Germinal center (tissue), 1 donor: ENCODE results near the gene TMEM37.

Experiments used
- DNase-seq: peaks from one replicate; pipeline ENCODE4 v3.0.0; 2012; ENCODE audit warnings: mixed read lengths, low spot score

The TMEM37 gene

DNA sequence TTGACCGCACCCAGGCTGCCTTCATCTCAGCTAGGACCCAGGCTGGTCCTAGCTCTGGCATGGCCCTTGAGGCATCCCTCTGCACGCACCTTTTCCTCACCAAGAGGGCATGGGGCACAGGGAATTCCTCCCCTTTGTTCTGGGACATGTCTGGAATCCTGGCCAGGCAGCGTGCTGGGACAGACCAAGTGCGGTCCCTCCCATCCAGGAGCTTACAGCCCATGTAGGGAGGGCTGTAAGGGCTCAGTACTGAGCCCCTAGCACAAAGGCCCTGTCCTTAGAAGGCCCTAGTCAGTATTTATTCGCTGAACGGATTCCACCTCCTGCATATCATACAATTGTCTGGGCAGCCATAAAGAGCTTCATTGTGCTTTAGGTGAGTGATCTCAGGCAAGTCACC, 3.0 kb downstream of the TMEM37 start:
- no peak for DNase-seq

DNA sequence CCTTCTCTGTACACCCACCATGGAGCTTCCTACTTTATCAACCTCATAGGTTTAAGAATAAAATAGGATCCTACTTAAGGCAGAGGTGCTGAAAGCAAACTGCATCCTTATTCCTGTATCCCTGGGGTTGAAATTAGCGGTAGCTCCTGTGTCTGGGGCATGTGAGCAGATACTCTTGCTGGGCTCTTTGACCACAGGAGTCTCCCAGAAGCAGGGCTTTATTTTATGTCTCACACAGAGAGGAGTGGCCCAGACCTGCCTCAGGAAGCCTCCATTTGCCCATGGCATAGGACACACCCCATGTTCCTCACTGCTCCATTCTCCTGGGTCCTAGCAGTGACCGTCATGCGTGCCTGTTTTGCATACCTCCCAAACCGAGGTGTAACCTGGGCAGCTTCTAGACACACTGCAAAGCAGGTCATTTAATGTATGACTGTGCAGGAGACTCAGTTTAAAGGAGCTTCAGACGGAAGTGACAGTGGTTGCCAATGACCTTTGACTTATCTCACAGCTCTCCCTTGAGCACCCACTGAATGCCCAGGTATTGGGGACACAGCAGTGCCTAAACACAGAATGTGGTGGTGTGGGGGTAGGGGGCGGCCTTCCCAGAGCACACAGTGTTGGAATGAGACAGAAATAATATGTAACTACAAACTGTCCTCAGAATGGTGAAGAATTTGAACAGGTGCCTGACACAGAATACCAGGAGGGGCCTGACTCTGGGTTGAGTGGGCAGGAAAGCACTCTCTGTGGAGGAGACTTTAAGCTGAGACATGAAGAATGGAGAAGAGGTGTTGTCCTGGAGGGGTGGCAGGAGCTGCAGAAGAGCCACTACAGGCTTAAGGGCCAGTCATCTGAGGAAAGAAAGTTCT, 3.7 kb downstream of the TMEM37 start:
- no peak for DNase-seq

DNA sequence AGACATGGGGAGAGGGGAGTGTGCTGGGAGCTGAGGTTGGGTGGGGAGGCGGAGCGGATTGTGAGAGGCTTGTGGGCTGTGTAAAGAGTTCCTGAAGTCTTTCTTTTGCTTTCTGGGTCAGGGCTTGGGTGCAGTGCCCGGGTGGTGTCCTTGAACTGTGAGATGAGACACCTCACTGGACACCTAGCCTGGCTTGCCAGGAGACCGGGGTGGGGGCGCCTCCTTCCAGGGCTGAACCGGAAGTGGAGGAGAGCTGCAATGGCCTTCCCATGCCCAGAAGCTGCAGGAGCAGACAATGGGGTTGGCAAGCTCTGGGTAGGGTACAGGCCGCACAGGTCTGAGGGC, 4.3 kb downstream of the TMEM37 start:
- no peak for DNase-seq

DNA sequence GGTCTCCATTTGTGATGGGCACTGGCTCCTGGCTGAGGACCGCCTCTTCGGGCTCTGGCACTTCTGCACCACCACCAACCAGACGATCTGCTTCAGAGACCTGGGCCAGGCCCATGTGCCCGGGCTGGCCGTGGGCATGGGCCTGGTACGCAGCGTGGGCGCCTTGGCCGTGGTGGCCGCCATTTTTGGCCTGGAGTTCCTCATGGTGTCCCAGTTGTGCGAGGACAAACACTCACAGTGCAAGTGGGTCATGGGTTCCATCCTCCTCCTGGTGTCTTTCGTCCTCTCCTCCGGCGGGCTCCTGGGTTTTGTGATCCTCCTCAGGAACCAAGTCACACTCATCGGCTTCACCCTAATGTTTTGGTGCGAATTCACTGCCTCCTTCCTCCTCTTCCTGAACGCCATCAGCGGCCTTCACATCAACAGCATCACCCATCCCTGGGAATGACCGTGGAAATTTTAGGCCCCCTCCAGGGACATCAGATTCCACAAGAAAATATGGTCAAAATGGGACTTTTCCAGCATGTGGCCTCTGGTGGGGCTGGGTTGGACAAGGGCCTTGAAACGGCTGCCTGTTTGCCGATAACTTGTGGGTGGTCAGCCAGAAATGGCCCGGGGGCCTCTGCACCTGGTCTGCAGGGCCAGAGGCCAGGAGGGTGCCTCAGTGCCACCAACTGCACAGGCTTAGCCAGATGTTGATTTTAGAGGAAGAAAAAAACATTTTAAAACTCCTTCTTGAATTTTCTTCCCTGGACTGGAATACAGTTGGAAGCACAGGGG, 5.5 kb downstream of the TMEM37 start:
- DNase-seq = no peak

DNA sequence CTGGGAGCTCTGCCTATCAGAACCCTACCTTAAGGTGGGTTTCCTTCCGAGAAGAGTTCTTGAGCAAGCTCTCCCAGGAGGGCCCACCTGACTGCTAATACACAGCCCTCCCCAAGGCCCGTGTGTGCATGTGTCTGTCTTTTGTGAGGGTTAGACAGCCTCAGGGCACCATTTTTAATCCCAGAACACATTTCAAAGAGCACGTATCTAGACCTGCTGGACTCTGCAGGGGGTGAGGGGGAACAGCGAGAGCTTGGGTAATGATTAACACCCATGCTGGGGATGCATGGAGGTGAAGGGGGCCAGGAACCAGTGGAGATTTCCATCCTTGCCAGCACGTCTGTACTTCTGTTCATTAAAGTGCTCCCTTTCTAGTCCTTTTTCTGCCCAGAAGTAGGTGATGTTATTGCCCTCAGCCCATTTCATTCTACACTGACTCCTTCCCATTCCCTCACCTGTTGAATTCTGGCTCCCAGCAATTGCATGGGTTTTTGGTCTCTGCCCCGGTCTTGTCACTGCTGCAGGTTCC, 6.5 kb downstream of the TMEM37 start:
- DNase-seq = no peak

DNA sequence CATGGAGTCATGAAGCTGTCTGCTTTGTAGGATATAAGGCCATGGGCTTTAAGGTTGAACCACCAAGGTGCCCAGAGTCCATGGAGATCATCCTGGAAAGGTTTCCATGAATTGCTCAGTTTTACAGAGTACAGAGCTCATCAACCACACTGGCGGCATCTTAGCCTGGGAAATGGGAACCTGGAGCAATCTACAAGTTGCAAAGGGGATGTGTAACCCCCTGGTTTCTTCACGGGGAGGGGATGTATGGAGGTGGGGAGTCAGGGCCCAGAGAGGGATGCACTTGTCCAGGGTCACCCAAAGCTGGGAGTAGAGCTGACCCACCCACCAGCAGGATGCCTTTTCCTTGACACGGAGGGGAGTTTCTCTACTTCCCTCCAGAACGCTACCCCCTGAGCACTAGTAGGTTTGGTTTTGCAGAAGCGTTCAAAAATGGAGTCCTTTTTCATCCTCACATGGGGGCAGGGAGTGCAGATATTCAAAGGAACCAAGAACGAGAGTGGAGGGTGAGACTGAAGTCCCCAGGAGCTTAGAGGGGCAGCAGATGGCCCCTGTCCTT, 7.2 kb downstream of the TMEM37 start:
- no peak for DNase-seq

DNA sequence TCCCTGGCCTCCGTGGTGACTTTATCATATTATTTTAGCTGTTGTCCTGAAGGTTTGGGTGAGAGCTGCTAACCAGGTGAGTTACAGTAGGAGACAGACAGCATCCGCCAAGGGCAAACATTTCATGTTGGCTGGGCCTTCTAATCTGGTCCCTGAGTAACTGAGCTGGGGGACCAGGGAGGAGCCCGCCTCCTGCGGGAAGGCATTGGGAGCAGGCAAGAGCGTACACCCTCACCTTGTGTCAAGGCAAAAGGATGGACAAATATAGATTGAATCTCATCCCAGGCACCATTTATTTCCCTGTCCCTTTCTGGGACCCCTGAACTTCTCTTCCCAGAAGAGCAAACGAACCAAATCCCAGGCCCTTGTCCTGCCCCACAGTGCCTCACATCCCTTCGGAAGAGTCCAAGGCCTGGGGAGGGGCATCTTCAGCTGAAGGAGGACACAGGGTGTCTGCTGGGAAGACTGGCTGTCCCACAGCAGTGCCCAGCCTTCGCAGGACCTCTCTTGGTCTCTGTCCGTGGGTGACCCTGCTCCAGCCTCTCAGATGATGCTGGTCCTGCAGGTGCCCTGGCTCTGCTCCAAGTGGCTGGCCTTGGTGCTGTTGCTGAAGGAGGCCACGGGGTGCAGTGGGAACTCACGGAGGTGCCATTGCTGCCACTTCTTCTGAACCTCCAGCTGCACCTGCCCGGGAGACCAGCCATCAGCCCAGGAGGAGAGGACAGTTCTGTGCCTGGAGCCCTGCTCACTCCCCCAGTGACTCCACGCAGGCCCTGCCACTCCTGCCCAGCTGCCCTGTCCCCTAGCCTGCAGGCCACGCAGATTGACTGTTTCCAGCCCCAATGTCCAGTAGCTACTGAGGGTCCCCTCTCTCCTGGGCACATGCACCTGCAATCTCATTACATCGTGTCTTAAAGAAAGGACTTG, 8.2 kb downstream of the TMEM37 start:
- DNase-seq = no peak

DNA sequence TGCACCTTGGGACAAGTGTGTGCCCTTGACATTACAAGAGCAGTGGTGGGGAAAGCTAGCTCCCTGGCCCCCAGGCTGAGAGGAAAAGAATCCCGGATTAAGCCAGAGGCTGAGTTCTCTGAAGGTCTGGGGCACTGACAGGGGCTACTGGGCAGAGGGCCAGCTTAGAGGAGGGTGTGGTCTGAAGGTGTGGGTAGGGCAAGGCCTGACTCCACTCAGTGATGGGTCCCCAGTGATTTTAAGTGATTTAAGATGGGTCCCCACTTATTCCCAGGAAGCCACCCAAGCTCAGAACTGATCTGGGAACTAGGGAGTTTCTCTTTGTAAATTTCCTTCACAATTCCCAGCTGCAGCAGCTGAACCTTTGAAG, 8.8 kb downstream of the TMEM37 start:
- no peak for DNase-seq

DNA sequence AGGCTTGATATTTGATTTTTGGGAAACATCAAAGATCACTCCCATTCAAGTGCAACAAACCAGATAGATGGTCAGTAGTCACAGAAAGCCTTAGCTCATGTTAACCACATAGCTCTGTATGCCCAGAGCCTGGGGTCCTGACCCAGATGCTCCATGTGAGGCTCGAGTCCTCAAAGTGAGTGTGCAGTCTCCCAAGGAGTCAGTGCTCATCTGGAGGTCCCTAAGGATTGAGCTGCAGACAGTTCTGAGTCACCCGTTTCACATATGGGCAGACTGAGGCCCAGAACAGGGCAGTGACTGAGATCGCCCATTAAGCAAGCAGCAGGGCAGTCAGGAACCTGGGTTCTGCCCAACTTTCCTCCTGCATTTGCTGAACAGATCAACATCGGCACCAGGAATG, 9.2 kb downstream of the TMEM37 start:
- no peak for DNase-seq

DNA sequence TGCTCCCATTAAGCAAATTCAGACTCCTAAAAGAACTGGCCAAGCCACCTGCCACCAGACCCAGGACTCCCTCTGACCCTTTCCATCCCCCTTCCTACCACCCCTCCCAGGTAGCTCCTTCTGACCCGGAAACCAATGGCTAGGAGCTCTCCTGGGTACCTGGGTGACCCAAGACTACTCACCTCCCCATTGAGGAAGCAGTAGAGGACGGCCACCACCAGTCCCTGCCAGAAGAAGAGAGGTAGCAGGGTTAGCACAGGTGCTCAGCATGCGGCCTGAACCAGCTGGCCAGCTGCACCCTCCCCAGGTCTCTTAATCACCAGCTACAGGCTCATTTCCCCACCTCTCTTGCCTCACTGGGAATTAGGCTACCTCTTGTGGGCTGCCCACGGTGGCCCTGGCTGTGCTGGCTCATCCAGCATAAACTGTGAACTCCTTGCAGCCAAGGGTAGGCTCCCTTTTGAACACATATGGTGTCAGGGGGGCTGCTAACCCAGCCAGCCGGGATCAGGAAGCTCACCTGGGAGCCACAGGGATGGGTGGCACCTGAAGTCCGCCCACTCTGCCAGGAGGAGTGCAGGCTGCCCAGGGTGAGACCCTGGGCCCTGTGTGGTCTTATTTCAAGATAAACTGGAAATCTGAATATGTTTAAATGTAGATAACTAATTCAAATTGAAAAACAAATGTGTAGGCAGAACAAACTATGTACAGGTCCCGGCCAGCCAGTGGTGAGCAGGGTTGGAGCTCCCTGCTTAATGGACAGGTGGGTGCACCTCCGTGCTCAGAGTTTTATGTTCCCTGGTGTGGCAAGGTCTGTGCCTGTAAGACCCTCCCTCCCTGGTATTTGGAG, 9.9 kb downstream of the TMEM37 start:
- DNase-seq = no peak

DNA sequence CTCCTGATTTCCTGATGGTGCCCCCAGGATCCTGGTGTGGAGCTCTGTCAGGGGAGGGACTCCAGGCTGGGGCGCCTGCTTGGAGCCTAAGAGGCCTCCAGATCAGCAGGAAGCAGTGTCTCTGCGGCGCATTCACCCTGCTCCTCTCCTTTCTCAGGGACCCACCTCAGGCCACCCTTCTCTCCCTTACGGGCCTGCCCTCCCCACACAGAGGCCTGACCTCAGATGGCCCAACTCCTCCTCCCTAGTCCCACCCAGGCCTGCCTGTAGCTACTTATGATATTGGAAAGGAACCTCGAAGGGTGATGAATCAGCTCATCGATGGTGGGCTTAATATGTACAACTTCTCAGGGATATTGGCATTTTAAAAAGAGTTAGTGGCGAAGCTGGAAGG, 10.6 kb downstream of the TMEM37 start:
- DNase-seq = no peak

DNA sequence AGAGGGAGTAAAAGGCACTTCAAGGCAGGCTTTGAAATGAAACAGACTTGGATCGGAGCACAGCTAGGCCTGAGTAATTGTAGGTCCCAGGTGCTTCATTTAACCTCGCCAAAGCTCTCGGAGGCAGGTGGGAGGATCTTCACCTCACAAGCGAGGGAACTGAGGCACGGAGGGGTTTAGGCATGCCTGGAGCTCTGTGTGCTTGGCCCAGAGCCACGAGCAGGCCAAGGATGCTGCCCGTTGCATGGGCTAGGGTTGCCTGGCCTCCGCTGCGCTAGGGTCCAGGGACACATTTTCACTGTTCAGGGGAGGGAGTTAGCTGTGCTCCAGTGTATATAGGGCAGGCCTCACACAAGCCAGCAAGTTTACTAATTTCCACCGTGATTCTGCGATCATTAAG, 11.2 kb downstream of the TMEM37 start:
- no peak for DNase-seq

DNA sequence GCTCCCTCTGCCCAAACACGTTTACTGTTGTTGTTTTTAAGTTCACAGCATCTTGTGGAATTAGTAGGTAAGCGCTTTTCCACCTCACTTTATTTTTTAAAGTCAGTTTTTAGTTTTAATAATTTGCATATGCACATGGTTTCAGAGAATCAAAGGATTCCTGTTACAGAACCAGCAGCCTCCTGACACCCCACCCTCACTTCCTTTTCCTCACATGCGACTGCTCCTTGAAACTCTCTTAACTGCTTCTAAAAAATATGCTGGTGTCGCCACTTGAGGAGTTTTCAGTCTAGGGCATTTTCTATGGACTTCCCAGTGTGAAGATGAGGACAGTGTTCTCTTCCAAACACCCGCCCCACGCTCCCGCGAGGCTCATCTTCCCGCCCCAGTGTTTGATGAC, 14.4 kb downstream of the TMEM37 start:
- no peak for DNase-seq

DNA sequence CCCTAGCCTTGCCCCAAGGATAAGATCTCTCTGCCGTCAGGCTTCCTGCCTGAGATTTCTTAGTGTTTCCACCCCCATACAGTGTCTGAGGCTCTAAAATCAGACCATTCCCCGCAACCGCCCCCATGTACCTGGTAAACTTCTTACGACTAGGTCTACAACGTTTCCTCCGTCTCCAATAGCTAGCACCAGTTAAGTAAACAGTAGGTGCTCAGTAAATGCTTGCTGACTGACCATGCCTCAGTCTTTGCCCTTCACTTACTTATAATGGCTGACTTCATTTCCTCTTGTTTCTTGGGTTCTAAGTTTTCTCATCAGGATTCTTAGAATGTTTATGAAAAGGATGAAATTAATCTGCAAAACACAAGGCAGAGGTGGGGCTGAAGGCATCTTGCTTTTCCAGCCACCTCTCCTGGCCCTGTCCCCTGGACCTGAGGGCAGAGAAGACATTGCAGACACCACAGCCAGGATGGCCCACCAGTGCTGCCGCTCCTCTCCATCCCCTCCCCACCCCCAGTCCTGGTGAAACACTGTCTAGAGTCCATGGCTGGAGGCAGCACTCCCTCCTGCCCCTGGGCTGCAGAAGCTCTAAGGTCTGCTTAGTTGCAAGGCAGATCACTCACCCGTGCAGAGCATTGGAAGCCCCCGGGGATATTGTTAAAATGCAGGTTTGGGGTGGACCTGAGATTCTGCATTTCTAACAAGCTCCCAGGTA, 16.9 kb downstream of the TMEM37 start:
- no peak for DNase-seq

DNA sequence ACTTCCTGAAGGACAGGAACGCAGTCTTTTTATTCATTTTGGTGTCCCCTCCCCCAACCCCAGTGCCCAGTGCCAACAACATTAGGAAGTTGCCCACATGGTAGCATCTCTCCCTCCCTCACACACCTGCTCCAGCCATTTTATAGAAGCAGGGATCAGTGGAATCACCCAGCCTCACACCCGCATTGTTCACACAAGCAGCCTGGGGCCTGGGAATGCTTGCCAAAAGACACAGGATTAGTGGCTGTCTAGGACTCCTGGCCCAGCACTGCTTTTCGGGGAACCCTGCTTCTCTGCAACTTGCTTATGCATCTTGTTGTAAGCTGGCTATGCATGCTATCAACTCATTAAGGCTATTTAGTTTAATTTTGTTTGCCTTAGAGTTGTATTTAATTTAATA, 17.9 kb downstream of the TMEM37 start:
- no peak for DNase-seq

DNA sequence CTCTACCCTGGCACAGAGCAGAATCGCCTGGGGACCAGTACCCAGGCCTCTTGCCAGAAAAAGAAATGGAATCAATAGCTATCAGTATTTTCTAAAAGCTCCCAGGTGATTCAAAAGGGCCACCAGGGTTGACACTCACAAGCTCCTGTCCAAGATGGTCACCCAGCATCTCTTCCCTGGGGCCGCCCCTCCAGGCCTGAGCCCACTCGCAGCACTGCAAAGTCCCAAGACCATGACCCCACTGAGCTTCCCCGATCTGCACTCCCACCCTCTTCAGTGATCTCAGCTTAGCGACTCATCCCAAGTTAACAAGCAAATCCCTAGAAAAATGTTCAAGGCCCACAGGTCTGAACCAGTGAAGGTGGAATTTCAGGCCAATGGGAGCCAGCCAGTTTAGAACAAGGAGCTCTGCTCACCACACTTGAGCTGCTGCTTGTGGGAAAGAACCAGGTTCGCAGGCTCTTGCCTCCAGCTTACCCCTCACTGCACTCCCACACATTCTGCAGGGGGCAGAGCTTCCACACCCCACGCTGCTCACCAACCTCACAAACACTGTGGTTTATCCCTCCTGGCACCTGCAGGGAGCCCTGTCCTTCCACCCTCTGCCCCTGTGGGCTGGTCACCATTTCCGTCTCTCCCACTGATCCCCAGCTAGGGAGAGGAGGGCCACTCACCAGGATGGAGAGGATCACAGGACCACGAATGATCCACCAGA, 19.8 kb downstream of the TMEM37 start:
- DNase-seq = no peak

DNA sequence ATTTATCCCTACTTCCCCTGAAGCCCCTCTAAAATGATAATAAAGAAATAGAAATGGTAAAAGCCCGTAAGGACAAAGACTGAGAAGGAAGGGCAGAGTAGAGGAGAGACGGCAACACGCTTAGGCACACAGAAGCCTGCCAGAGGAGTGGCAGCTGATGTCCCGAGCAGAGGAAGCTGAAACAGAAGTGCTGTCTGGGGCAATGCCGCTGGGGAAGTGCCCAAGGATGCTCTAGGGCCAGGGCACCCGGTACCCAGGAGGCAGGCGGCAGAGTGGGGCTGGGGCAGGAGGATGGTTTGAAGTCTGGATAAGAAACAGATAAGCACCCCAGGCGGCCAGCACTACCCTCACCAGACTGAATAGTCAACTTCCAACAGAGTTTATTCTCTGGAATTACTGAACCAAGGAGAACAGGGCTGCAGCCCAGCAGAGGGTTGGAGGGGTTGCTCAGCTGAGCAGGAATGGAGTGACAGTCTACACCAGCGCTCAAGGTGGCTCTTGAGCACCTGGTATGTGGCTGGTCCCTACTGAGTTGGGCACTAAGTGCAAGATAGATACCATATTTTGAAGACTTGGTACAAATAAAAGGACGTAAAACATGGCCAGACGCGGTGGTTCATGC, 22.4 kb downstream of the TMEM37 start:
- no peak for DNase-seq

DNA sequence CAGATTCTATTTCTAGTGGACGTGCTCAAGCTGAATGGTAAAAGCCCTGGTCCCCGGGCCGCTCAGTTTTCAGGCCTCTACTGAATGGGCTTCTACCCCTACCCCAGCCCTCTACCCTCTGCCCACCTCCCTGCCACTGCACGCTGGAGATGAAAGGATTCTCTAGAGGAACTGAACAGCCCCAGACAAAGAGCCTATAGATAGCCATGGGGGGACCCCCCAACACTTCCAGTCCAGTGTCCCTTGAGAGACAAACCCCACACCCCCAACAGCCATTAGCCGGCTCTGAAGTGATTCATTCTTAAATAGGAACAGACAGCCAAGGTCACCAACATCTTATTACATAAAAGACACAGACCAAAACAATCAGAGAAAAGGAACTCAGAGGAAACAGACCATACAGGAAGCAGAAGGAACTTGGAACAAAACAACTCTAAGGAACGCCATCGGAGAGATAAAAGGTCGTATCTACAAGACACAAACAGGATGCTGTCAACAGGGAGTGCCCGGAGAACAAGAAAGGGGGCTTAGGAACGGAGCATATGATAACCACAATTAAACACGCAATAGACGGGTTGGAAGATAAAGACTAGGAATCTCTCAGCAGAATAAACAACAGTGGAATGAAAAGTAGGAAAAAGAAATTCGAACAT, 23.5 kb downstream of the TMEM37 start:
- DNase-seq = no peak

DNA sequence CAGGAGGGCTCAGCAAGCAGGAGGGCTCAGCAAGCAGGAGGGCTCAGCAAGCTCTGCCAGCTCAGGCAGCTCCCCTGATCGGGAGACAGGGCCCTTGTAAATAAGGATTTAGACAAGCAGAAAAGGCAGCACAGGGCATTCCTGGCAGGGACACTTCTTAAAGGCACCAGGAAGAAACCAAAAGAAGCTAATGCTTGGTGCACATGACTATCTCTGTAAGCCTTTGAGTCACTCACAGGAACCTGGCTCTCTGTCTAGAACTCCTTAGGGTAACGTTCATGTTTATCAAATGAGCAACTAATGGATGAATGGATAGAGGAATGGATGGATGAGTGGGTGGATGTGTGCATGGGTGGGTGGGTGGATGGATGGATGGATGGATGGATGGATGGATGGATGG, 28.4 kb downstream of the TMEM37 start:
- DNase-seq = no peak
